Stimulated activated CD4-positive, alpha-beta T cell treated with anti-CD3 and anti-CD28 coated beads, Interleukin-12 subunit alpha, Interleukin-12 subunit beta, amount 100 ng/mL, for 48 hours (primary cell): Measurements from ENCODE around the gene IL19.
"Not testable (repeated sequence)": the region's sequence is repeated elsewhere in the genome, so short reads cannot be mapped to it uniquely, and the experiment has no call there.

Experiments
- DNase-seq, 3 donors: peaks; one replicate each; pipeline ENCODE4 v3.0.0-alpha.2; 2020; ENCODE audit warnings: low read depth in 2 of 3, low spot score in 1 of 3

IL19 gene

GRCh38 chr1:206853696-206854095 is 83.1 kb downstream of the IL19 start:
- DNase-seq: not testable (repeated sequence)

- DNase-seq: no peak
Observed at GRCh38 chr1:206854401-206855129, 84.0 kb downstream of the IL19 start.

- DNase-seq: no peak
Observed at GRCh38 chr1:206855859-206856258, 85.3 kb downstream of the IL19 start.

- DNase-seq: no peak
Observed at GRCh38 chr1:206856674-206857464, 86.3 kb downstream of the IL19 start.

- no peak for DNase-seq
Observed at GRCh38 chr1:206859082-206859521, 88.5 kb downstream of the IL19 start.

- DNase-seq: no peak
Observed at GRCh38 chr1:206860165-206860564, 89.6 kb downstream of the IL19 start.

- no peak for DNase-seq
Observed at GRCh38 chr1:206863266-206863665, 92.7 kb downstream of the IL19 start.

GRCh38 chr1:206864939-206865671 is 94.5 kb downstream of the IL19 start, which contains the start of gene IL20:
Gene IL20, plus strand, starts transcription at chr1:206865623. Its CDS starts 230 bp downstream, at chr1:206865853.
- DNase-seq: peak; percentile 83 to 94 (median 84)

GRCh38 chr1:206866062-206866461 is 95.5 kb downstream of the IL19 start:
- DNase-seq: no peak

- DNase-seq: no peak
Observed at GRCh38 chr1:206867239-206867638, 96.7 kb downstream of the IL19 start.

GRCh38 chr1:206867716-206868115 is 97.1 kb downstream of the IL19 start:
- no peak for DNase-seq

GRCh38 chr1:206868264-206868663 is 97.7 kb downstream of the IL19 start:
- no peak for DNase-seq

GRCh38 chr1:206872139-206872538 is 101.6 kb downstream of the IL19 start:
- DNase-seq: no peak

GRCh38 chr1:206873603-206874188 is 103.1 kb downstream of the IL19 start:
- DNase-seq: no peak

GRCh38 chr1:206875752-206876377 is 105.3 kb downstream of the IL19 start:
- DNase-seq: no peak

- DNase-seq: no peak
Observed at GRCh38 chr1:206878456-206878855, 107.9 kb downstream of the IL19 start.

GRCh38 chr1:206880314-206880713 is 109.7 kb downstream of the IL19 start:
- DNase-seq: no peak

- DNase-seq: no peak
Observed at GRCh38 chr1:206882555-206882954, 112.0 kb downstream of the IL19 start.

- DNase-seq: no peak
Observed at GRCh38 chr1:206883160-206883559, 112.6 kb downstream of the IL19 start.

- no peak for DNase-seq
Observed at GRCh38 chr1:206883876-206884275, 113.3 kb downstream of the IL19 start.
